ENCODE data around the gene ZSCAN23. TPM values are rescaled to one million over a fixed set of nuclear protein-coding genes. Genes with fewer than 3 reads are reported as not detected.

The ZSCAN23 gene
- total and polyA plus RNA-seq, 9 of the 15 experiments (the other 6 are each of a cell fraction or from before 2014, with no cell fraction given) = 0.05 to 0.29 (median 0.21) TPM; not detected in 1

- TF ChIP-seq MNT (conservative IDR thresholded peaks at IDR 0.05) (peak; percentile 66 to 77), CCNT2 (IDR thresholded peaks at IDR 0.05; ENCODE audit: borderline replicate concordance, extremely low read depth, insufficient read length, low read depth, low read length) (peak; percentile 52), CEBPG (CRISPR knock-in tag; IDR thresholded peaks at IDR 0.05) (no peak), CEBPG (tag; conservative IDR thresholded peaks at IDR 0.05 in 1 of 2, IDR thresholded peaks at IDR 0.05 in 1 of 2) (no peak), NEUROD1 (IDR thresholded peaks at IDR 0.05; ENCODE audit: borderline replicate concordance, low read depth, low read length, partially characterized antibody) (no peak), HNRNPLL (IDR thresholded peaks at IDR 0.05; ENCODE audit: low read depth, low read length, poor library complexity, severe bottlenecking) (peak; percentile 73), SAFB (IDR thresholded peaks at IDR 0.05; ENCODE audit: borderline replicate concordance, low read depth, low read length) (no peak), NR2C1 (IDR thresholded peaks at IDR 0.05) (peak; percentile 67; the same call in 1 of the 2 replicates), NR2C1 (tag; IDR thresholded peaks at IDR 0.05) (0 out of 2 replicates have a peak, but pooled peaks have one; percentile 25), TFAP4 (CRISPR knock-in tag; IDR thresholded peaks at IDR 0.05; ENCODE audit: borderline replicate concordance) (peak; percentile 99), RNF219 (CRISPR knock-in tag; IDR thresholded peaks at IDR 0.05) (no peak)
These were observed 59.8 kb downstream of the ZSCAN23 start (continued) for GRCh38 chr6:28383235-28384142.
